Neural cell (in vitro differentiated cells): ENCODE measurements around the gene CLEC5A.

Experiments
- CTCF ChIP-seq: fragments of 450-650 bp; IDR thresholded peaks from 2 replicates; pipeline ENCODE4 v1.5.1; 2014; ENCODE audit warnings: antibody characterized with exemption, mild to moderate bottlenecking, moderate library complexity; ENCODE audit not compliant: poor library complexity, severe bottlenecking
- EP300 ChIP-seq: fragments of 450-650 bp; conservative IDR thresholded peaks from 2 replicates; pipeline ENCODE4 v1.6.1; 2014; ENCODE audit warnings: antibody characterized with exemption, mild to moderate bottlenecking, moderate library complexity; ENCODE audit not compliant: poor library complexity, severe bottlenecking
- EZH2 ChIP-seq: fragments of 200-600, 300-800 bp; shearing (Covaris generic), sonication (generic); IDR thresholded peaks from 2 replicates; pipeline ENCODE4 v1.6.1; 2014; ENCODE audit warnings: antibody characterized with exemption, low read length, borderline replicate concordance, mild to moderate bottlenecking; ENCODE audit not compliant: insufficient read depth, poor library complexity, severe bottlenecking
- REST ChIP-seq: IDR thresholded peaks from 2 replicates; pipeline ENCODE4 v1.6.1; 2012; ENCODE audit warnings: borderline replicate concordance
- SMC3 ChIP-seq: fragments of 450-650 bp; conservative IDR thresholded peaks from 2 replicates; pipeline ENCODE4 v1.6.1; 2014; ENCODE audit warnings: antibody characterized with exemption, mild to moderate bottlenecking, moderate library complexity; ENCODE audit not compliant: poor library complexity
- TAF1 ChIP-seq: IDR thresholded peaks from 2 replicates; pipeline ENCODE4 v1.6.1; 2012; ENCODE audit warnings: low read depth

GRCh38 chr7:141975806-141976523, 29.2 kb upstream of the CLEC5A start:
- TF ChIP-seq EZH2 (no peak), CTCF (peak; percentile 90), TAF1 (no peak), EP300 (no peak), SMC3 (peak; percentile 89), REST (no peak)
